PFSK-1 (cell line): ENCODE measurements around the gene RAMACL.

Experiments used
- POLR2AphosphoS5 ChIP-seq: IDR thresholded peaks from 2 replicates; pipeline ENCODE4 v1.6.1; 2012; ENCODE audit warnings: low read depth, mild to moderate bottlenecking, control low read depth, low read length, moderate library complexity
- TAF1 ChIP-seq: IDR thresholded peaks from 2 replicates; pipeline ENCODE4 v1.6.1; 2012; ENCODE audit warnings: low read length, control low read depth, borderline replicate concordance; ENCODE audit not compliant: insufficient read depth
- TF ChIP-seq, protein P1 (sequence below), 2 experiments: IDR thresholded peaks; 2 replicates each; pipeline versions ENCODE4 v1.6.1 to v1.8.0; 2011 to 2012; ENCODE audit warnings: low read depth in 2 of 2, low read length in 2 of 2, control low read depth in 1 of 2, inconsistent platforms in 1 of 2, mild to moderate bottlenecking in 1 of 2, moderate library complexity in 1 of 2; ENCODE audit not compliant: insufficient read depth in 1 of 2

DNA sequence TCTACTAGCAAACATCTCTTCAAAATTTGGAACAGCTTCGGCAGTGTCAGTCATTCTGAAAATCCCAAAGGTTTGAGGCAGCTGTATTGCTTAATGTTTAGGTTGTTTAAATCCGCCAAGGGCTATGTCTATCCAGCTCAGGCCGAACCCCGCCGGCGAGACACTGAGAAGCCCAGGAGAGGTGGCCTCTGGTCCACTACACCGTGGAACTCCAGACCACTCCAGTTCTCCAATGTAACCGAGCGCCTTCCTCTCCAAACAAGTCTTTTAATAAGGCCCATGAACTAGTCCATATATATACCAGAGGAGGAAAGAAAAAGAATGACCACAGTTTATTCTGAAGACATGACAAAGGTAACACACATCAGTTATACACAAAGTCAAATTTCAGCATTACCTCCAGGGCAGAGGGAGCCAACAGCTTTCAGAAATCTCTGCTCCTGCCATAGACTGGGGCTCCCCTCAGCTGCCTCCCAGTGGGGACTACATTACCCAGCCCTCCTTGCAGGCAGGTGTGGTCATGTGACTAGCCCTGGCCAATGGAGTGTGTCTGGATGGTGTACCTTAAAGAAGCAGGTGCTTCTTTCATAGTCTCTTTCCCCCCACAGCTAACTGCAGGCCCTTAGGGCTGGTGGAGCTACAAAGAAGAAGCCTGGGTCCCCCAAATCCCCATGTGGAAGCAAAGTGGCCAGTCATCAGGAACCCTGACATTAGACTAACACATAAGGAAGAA is at the start of gene RAMACL:
- TF ChIP-seq POLR2AphosphoS5 (no peak), TAF1 (no peak)
- TF ChIP-seq, protein P1, sequence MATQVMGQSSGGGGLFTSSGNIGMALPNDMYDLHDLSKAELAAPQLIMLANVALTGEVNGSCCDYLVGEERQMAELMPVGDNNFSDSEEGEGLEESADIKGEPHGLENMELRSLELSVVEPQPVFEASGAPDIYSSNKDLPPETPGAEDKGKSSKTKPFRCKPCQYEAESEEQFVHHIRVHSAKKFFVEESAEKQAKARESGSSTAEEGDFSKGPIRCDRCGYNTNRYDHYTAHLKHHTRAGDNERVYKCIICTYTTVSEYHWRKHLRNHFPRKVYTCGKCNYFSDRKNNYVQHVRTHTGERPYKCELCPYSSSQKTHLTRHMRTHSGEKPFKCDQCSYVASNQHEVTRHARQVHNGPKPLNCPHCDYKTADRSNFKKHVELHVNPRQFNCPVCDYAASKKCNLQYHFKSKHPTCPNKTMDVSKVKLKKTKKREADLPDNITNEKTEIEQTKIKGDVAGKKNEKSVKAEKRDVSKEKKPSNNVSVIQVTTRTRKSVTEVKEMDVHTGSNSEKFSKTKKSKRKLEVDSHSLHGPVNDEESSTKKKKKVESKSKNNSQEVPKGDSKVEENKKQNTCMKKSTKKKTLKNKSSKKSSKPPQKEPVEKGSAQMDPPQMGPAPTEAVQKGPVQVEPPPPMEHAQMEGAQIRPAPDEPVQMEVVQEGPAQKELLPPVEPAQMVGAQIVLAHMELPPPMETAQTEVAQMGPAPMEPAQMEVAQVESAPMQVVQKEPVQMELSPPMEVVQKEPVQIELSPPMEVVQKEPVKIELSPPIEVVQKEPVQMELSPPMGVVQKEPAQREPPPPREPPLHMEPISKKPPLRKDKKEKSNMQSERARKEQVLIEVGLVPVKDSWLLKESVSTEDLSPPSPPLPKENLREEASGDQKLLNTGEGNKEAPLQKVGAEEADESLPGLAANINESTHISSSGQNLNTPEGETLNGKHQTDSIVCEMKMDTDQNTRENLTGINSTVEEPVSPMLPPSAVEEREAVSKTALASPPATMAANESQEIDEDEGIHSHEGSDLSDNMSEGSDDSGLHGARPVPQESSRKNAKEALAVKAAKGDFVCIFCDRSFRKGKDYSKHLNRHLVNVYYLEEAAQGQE (IDR thresholded peaks at IDR 0.05; ENCODE audit: insufficient read depth in 1 of 2, low read depth in 2 of 2, low read length in 2 of 2) = no peak
